ENCODE data around the gene UXS1. TPM values are rescaled to one million over a fixed set of nuclear protein-coding genes. Genes with fewer than 3 reads are reported as not detected.

UXS1 gene
- total RNA-seq, 1 donor from 2014 or later = 23.1 TPM

GRCh38 chr2:106113361-106113966 is 80.6 kb downstream of the UXS1 start:
- no peak for DNase-seq (ENCODE audit: low spot score)

GRCh38 chr2:106111882-106112571 is 82.1 kb downstream of the UXS1 start:
- DNase-seq (ENCODE audit: low spot score) = no peak

DNA sequence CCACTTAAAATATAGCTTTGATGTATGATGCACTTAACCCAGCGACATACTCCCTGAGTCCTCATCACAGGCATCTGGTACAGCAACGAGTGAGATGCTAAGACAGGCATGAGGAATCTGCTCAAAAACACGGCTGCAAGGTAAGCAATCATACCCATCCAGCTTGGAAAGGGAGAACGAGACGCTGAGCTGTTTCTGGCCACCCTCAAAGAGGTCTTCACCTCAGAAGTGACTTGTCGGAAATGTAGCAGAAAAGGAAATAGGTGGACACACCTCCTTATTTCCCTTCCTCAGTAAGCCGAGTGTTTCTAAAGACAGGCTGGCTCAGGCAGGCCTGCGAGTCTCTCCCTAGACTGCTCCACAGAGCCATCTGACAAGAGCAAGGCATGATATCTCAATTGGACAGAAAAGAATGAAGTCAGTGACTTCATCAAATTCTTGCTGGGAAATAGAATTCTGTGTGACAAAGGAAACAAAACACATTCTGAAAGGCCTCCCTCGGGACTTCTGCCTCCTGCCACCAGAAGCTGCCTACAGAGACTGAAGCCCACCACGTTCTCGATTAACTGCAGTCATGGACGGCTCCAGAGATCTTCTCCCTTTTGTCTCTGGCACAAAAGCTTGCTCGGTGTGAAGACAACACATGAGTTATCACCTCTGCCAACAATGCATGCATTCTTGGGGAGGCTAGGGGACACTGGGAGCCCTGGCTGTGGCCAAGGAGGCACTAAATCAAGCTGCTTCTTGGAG is 84.3 kb downstream of the UXS1 start:
- no peak for DNase-seq (ENCODE audit: low spot score)

GRCh38 chr2:106108791-106109190 is 85.3 kb downstream of the UXS1 start:
- DNase-seq (ENCODE audit: low spot score) = no peak

- DNase-seq (ENCODE audit: low spot score) = no peak
These were observed 85.8 kb downstream of the UXS1 start for GRCh38 chr2:106108351-106108750.

DNA sequence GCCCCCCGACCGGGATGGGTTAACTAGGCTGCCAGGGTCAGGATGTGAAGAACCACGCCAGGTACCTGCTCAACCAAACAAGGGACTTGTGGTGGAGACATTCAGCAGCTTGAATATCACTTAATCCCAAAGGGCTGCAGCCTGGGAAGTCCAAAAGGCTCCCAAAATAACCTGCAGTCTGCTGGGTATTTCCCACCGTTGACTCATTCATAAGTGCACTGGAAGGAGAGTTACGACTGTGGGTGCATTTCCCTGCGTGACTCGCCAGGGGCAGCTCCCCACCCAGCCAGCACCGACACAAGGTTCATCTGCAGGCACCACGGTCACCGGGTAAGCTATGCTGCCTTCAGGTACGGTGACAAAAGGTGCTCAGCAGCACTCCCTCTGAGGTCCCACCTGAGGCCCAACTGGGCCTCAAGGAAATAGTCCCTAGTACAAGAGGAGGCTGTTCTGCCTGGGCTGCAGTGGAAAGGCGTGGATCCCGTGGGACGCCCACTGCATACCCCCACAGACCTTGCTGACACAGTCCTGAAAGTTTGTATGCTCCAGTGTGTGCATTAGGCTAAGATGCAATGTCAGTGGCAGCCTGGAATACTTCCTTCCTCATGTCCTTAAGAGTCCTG is 86.5 kb downstream of the UXS1 start:
- DNase-seq (ENCODE audit: low spot score) = no peak

DNA sequence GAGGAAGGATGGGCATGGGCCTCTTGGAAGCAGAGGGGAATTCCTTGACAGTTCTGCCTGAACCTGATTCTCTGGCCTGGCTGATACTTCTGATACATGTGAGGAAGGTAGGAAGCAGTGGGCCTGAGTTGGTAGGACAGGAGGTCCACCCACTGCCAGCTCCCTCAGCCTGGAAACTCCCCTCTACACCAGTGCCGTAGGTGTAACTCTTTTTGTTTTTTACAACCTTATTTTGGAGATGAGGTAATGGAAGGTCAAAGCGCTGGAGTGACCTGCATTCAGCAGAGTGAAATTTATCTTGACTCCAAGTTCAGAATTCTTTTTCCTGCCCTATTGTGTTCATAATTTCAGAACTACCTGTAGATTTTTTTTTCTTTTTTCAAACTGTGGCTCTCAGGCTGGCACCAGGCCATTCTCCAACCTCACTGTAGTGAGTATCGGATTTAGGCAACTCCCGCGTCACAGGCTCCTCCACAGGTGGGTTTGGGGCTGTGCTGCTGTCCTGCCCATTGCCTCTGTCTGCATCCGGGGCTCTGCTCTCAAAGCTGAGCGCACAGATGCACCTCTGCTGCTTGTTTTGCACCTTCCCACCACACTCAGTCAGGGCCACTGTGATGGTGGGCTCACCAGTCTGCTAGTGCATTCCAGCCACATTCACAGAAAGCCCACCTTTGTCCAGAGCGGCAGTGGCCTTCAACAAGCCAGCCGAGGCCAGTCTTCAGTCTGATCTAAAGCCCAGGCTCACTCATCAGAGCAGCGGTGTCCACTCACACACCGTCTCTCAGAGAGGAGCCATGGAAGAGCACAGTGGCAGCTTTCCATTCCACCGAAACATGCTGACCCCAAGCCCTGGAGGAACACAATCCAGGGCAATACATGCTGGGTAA is 87.2 kb downstream of the UXS1 start:
- no peak for DNase-seq (ENCODE audit: low spot score)

GRCh38 chr2:106105151-106105922 is 88.8 kb downstream of the UXS1 start:
- DNase-seq (ENCODE audit: low spot score) = no peak

GRCh38 chr2:106104332-106105062 is 89.6 kb downstream of the UXS1 start:
- DNase-seq (ENCODE audit: low spot score) = no peak

- DNase-seq (ENCODE audit: low spot score) = no peak
These were observed 94.4 kb downstream of the UXS1 start for GRCh38 chr2:106099691-106100090.

GRCh38 chr2:106098664-106099063 is 95.4 kb downstream of the UXS1 start:
- DNase-seq (ENCODE audit: low spot score) = no peak

GRCh38 chr2:106098081-106098480 is 96.0 kb downstream of the UXS1 start:
- DNase-seq (ENCODE audit: low spot score) = no peak

- DNase-seq (ENCODE audit: low spot score) = no peak
These were observed 96.8 kb downstream of the UXS1 start for GRCh38 chr2:106097038-106098000.

DNA sequence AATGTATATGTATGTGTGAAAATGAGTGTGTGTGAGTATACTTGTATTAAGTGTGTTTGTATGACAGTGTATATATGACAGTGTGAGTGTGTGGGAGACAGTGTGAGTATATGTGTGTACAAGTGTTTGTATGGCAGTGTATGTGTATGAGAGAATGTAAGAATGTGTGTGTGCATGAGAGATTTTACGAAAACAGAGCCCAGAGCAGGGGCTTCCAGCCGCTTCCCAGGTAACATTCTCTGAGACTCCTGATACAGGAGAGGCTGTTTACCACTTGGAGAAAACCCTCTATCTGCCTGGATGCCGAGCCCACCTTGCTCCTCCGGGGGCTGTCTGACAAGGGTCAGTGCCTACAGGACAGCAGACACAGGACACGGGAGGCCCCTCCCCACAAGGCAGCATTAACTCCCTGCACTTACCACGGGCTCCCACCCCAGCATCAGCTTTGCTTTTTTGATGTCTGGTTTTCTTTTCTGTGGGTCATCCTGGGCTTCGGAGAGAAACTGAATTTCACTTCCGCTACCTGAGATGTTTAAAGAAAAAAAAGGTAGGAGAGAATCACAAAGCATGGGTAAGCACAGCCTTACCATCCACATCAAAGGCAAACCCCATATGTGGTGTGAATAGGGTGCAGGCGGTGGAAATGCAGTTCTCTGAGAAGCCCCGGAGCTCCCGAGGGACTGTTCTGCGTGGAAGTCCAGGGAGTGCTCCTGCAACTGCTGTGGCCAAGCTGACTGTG is 97.6 kb downstream of the UXS1 start:
- no peak for DNase-seq (ENCODE audit: low spot score)

- DNase-seq (ENCODE audit: low spot score) = no peak
These were observed 98.4 kb downstream of the UXS1 start for GRCh38 chr2:106095478-106096298.

DNA sequence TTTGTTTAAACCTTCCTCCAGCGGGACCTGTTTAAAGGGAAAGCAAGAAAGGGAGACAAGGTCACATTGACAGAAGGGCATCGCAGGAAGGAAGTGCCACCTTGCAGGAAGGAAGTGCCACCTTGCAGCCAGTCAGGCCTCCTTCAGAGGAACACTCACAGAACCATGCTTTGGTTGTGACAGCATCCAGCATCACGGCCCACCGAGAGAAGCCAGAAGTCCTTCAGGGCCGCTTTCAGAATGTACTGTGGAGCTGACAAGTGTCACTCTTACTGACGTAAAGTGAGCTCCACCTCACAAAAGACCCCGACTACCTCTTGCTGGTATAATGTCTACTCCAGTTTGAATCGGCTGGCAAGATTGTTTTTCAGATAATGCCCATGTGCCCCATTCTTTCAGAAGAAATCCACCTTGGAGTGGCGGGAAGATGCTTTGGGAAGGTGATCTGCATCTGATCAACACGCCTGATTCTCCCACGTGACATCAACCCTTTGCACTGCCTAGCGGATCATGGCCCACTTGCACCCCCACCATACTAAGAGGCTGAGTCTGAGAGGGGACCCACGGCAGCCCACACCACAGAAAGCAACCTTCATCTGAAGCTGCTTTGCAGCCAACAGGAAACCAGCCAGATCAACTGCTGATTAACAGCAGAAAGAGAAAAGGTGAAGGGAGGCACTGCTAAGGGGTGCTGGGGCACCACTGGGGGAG is 99.8 kb downstream of the UXS1 start:
- DNase-seq (ENCODE audit: low spot score) = no peak

All from mesenteric fat pad (tissue), 1 donor.